K562 (cell line): ENCODE results near the gene NPR2. TPM values are rescaled to one million over a fixed set of nuclear protein-coding genes. Genes with fewer than 3 reads are reported as not detected.

ENCODE experiments used
- NR4A1 ChIP-seq, 2 experiments: fragments of 250-450 bp in 1 of 2; fragments of 450-650 bp in 1 of 2; sonication (Bioruptor Pico) in 1 of 2; IDR thresholded peaks; 2 replicates each; pipeline versions ENCODE4 v1.4.0 to v1.6.1; 2016 to 2020; ENCODE audit warnings: mild to moderate bottlenecking in 2 of 2, missing compliant biosample characterization in 1 of 2, missing genetic modification characterization in 1 of 2, moderate library complexity in 1 of 2
- POLR2A ChIP-seq: fragments of 450-650 bp; conservative IDR thresholded peaks from 2 replicates; pipeline ENCODE4 v1.6.1; 2016
- POLR2B ChIP-seq: fragments of 450-650 bp; IDR thresholded peaks from 2 replicates; pipeline ENCODE4 v1.6.1; 2018; ENCODE audit warnings: low read depth; ENCODE audit not compliant: partially characterized antibody
- TOE1 ChIP-seq, 2 experiments: fragments of 450-650 bp in 1 of 2; sonication (generic) in 1 of 2; formaldehyde crosslinking in 1 of 2; IDR thresholded peaks; 2 replicates each; pipeline versions ENCODE4 v1.7.1 to v1.8.0; 2016 to 2022; ENCODE audit warnings: borderline replicate concordance in 2 of 2, mild to moderate bottlenecking in 2 of 2, antibody characterized with exemption in 1 of 2, inconsistent platforms in 1 of 2, low read depth in 1 of 2, missing genetic modification reagents in 1 of 2, moderate library complexity in 1 of 2
- ZNF444 ChIP-seq: fragments of 250-450 bp; sonication (Bioruptor Pico); IDR thresholded peaks from 2 replicates; pipeline ENCODE4 v1.4.0; 2020; ENCODE audit warnings: mild to moderate bottlenecking, moderate library complexity
- polyA plus RNA-seq, 8 experiments: library from polyadenylated mRNA; depleted of rRNA in 4 of 8; stranded (reverse) in 5 of 8; unstranded in 3 of 8; fragments of >200 nt; fragmentation: Nextera tagmentation in 2 of 8; fragmentation: Illumina TruSeq in 1 of 8; extraction: Ambion mirVana in 2 of 8; extraction: Trizol in 1 of 8; gene quantifications; 2 replicates each; pipeline versions ENCODE4 v1.2.1 to v1.2.3, GENCODE V29; 2011 to 2014; ENCODE audit warnings: inconsistent platforms in 1 of 8, missing spikeins in 1 of 8
- total RNA-seq, 7 experiments: library from RNA; depleted of rRNA in 6 of 7; stranded (reverse); fragments of >200 nt in 6 of 7; fragmentation: Illumina TruSeq in 2 of 7; extraction: Trizol in 2 of 7; gene quantifications; 2 replicates each; pipeline versions ENCODE4 v1.2.1 to v1.2.3, GENCODE V29; 2011 to 2021; ENCODE audit warnings: low replicate concordance in 1 of 7
- TF ChIP-seq, protein P1 (sequence below): fragments of 450-650 bp; IDR thresholded peaks from 2 replicates; pipeline ENCODE4 v1.6.1; 2016; ENCODE audit warnings: low read depth
- TF ChIP-seq, protein P2 (sequence below), 3 experiments: IDR thresholded peaks in 2 of 3; conservative IDR thresholded peaks in 1 of 3; 2 replicates each; pipeline ENCODE4 v1.5.1; 2011 to 2012; ENCODE audit warnings: low read length in 3 of 3, mild to moderate bottlenecking in 3 of 3, control low read depth in 2 of 3, improper control_type of control experiment in 1 of 3, inconsistent platforms in 1 of 3, low read depth in 1 of 3, mixed read lengths in 1 of 3, moderate library complexity in 1 of 3; ENCODE audit not compliant: insufficient read depth in 2 of 3
- TF ChIP-seq, protein P3 (sequence below): IDR thresholded peaks from 2 replicates; pipeline ENCODE4 v1.6.1; 2012; ENCODE audit warnings: low read depth, low read length, improper control_type of control experiment, borderline replicate concordance
- TF ChIP-seq, protein P4 (sequence below): fragments of 250-450 bp; sonication (Bioruptor Pico); IDR thresholded peaks from 2 replicates; pipeline ENCODE4 v1.8.0; 2022; ENCODE audit warnings: inconsistent platforms, mild to moderate bottlenecking, moderate library complexity, borderline replicate concordance
- TF ChIP-seq, protein P5 (sequence below): fragments of 250-450 bp; sonication (Bioruptor Pico); IDR thresholded peaks from 2 replicates; pipeline ENCODE4 v1.6.1; 2021; ENCODE audit warnings: mild to moderate bottlenecking

NPR2 gene
- total and polyA plus RNA-seq, 9 of the 15 experiments (the other 6 are each of a cell fraction or from before 2014, with no cell fraction given): 2.4 to 12.9 (median 6.0) TPM

DNA sequence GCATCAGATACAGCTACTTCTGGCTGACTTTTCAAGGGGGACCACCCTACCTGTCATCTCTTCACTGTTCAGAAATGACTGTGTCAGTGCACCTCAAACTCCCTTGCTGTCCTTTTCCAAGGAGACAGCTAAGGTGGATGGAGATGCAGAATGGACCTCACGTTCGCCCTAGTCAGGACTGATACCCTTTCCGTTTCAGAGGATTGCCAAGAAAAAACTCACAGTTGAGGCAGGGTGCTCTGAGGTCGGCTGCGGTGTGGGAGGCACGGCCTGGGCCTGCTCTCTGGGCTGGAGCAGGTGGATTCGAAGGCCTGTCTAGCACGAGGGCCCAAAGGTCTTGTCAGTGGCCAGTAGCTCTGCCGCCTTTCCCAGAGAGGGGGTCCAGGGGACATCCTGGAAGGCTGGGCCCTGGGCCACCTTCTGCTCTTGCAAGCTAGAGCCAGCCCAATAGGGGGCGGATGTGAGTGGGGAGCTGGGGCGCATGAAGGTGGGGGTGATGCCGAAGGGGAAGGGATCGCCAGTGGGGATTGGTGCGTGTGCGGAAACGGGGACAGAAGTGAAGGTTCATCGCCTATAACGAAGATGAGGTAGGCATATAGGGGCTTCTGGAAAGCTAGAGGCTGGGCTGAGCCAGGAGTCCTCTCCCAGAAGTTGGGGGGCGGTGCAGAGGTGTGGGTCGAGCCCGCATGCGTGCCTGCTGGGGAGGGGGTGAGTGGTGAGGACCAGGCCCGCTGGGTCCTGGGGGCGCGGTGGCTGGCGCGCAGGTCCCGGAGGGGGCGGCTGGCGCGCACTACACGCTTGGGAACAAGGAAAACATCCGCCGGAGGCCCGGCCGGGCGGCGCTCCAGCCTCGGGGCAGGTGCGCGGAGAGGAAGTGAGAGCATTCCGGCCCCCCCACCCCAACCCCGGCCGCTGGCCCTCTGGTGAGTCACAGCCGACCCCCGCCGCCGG, 34.8 kb upstream of the NPR2 start (continued):
- TF ChIP-seq, protein P1, sequence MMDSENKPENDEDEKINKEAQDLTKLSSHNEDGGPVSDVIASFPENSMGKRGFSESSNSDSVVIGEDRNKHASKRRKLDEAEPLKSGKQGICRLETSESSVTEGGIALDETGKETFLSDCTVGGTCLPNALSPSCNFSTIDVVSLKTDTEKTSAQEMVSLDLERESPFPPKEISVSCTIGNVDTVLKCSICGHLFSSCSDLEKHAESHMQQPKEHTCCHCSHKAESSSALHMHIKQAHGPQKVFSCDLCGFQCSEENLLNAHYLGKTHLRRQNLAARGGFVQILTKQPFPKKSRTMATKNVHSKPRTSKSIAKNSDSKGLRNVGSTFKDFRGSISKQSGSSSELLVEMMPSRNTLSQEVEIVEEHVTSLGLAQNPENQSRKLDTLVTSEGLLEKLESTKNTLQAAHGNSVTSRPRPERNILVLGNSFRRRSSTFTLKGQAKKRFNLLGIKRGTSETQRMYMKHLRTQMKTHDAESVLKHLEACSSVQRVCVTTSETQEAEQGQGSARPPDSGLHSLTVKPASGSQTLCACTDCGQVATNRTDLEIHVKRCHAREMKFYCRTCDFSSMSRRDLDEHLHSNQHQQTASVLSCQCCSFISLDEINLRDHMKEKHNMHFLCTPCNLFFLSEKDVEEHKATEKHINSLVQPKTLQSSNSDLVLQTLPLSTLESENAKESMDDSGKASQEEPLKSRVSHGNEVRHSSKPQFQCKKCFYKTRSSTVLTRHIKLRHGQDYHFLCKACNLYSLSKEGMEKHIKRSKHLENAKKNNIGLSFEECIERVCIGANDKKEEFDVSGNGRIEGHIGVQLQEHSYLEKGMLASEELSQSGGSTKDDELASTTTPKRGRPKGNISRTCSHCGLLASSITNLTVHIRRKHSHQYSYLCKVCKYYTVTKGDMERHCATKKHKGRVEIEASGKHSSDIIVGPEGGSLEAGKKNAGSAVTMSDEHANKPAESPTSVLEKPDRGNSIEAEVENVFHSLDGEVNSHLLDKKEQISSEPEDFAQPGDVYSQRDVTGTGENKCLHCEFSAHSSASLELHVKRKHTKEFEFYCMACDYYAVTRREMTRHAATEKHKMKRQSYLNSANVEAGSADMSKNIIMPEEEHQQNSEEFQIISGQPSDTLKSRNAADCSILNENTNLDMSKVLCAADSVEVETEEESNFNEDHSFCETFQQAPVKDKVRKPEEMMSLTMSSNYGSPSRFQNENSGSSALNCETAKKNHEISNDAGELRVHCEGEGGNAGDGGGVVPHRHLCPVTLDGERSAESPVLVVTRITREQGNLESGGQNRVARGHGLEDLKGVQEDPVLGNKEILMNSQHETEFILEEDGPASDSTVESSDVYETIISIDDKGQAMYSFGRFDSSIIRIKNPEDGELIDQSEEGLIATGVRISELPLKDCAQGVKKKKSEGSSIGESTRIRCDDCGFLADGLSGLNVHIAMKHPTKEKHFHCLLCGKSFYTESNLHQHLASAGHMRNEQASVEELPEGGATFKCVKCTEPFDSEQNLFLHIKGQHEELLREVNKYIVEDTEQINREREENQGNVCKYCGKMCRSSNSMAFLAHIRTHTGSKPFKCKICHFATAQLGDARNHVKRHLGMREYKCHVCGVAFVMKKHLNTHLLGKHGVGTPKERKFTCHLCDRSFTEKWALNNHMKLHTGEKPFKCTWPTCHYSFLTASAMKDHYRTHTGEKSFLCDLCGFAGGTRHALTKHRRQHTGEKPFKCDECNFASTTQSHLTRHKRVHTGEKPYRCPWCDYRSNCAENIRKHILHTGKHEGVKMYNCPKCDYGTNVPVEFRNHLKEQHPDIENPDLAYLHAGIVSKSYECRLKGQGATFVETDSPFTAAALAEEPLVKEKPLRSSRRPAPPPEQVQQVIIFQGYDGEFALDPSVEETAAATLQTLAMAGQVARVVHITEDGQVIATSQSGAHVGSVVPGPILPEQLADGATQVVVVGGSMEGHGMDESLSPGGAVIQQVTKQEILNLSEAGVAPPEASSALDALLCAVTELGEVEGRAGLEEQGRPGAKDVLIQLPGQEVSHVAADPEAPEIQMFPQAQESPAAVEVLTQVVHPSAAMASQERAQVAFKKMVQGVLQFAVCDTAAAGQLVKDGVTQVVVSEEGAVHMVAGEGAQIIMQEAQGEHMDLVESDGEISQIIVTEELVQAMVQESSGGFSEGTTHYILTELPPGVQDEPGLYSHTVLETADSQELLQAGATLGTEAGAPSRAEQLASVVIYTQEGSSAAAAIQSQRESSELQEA: no peak
- TF ChIP-seq POLR2A (peak; percentile 68; the same call in 1 of the 2 replicates), NR4A1 (CRISPR knock-in tag; IDR thresholded peaks at IDR 0.05) (no peak), NR4A1 (tag; IDR thresholded peaks at IDR 0.05) (no peak), TOE1 (IDR thresholded peaks at IDR 0.05; ENCODE audit: borderline replicate concordance) (0 out of 2 replicates have a peak, but pooled peaks have one; percentile 19), TOE1 (CRISPR knock-in tag; IDR thresholded peaks at IDR 0.05; ENCODE audit: borderline replicate concordance, low read depth) (no peak), ZNF444 (CRISPR knock-in tag) (no peak), POLR2B (peak; percentile 42)
- TF ChIP-seq, protein P2, sequence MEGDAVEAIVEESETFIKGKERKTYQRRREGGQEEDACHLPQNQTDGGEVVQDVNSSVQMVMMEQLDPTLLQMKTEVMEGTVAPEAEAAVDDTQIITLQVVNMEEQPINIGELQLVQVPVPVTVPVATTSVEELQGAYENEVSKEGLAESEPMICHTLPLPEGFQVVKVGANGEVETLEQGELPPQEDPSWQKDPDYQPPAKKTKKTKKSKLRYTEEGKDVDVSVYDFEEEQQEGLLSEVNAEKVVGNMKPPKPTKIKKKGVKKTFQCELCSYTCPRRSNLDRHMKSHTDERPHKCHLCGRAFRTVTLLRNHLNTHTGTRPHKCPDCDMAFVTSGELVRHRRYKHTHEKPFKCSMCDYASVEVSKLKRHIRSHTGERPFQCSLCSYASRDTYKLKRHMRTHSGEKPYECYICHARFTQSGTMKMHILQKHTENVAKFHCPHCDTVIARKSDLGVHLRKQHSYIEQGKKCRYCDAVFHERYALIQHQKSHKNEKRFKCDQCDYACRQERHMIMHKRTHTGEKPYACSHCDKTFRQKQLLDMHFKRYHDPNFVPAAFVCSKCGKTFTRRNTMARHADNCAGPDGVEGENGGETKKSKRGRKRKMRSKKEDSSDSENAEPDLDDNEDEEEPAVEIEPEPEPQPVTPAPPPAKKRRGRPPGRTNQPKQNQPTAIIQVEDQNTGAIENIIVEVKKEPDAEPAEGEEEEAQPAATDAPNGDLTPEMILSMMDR (IDR thresholded peaks at IDR 0.05 in 2 of 3, conservative IDR thresholded peaks at IDR 0.05 in 1 of 3; ENCODE audit: insufficient read depth in 2 of 3, low read depth in 1 of 3, low read length in 3 of 3): peak; percentile 68 to 79 (median 74)
- TF ChIP-seq, protein P3, sequence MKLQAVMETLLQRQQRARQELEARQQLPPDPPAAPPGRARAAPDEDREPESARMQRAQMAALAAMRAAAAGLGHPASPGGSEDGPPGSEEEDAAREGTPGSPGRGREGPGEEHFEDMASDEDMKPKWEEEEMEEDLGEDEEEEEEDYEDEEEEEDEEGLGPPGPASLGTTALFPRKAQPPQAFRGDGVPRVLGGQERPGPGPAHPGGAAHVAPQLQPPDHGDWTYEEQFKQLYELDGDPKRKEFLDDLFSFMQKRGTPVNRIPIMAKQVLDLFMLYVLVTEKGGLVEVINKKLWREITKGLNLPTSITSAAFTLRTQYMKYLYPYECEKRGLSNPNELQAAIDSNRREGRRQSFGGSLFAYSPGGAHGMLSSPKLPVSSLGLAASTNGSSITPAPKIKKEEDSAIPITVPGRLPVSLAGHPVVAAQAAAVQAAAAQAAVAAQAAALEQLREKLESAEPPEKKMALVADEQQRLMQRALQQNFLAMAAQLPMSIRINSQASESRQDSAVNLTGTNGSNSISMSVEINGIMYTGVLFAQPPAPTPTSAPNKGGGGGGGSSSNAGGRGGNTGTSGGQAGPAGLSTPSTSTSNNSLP: no peak
- TF ChIP-seq, protein P4, sequence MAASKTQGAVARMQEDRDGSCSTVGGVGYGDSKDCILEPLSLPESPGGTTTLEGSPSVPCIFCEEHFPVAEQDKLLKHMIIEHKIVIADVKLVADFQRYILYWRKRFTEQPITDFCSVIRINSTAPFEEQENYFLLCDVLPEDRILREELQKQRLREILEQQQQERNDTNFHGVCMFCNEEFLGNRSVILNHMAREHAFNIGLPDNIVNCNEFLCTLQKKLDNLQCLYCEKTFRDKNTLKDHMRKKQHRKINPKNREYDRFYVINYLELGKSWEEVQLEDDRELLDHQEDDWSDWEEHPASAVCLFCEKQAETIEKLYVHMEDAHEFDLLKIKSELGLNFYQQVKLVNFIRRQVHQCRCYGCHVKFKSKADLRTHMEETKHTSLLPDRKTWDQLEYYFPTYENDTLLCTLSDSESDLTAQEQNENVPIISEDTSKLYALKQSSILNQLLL (CRISPR knock-in tag): no peak
- TF ChIP-seq, protein P5, sequence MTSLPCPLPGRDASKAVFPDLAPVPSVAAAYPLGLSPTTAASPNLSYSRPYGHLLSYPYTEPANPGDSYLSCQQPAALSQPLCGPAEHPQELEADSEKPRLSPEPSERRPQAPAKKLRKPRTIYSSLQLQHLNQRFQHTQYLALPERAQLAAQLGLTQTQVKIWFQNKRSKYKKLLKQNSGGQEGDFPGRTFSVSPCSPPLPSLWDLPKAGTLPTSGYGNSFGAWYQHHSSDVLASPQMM (CRISPR knock-in tag): no peak
